ENCODE measurements around the gene TAGLN2.
"Not testable (repeated sequence)": the region's sequence is repeated elsewhere in the genome, so short reads cannot be mapped to it uniquely, and the experiment has no call there.

TAGLN2 gene

DNA sequence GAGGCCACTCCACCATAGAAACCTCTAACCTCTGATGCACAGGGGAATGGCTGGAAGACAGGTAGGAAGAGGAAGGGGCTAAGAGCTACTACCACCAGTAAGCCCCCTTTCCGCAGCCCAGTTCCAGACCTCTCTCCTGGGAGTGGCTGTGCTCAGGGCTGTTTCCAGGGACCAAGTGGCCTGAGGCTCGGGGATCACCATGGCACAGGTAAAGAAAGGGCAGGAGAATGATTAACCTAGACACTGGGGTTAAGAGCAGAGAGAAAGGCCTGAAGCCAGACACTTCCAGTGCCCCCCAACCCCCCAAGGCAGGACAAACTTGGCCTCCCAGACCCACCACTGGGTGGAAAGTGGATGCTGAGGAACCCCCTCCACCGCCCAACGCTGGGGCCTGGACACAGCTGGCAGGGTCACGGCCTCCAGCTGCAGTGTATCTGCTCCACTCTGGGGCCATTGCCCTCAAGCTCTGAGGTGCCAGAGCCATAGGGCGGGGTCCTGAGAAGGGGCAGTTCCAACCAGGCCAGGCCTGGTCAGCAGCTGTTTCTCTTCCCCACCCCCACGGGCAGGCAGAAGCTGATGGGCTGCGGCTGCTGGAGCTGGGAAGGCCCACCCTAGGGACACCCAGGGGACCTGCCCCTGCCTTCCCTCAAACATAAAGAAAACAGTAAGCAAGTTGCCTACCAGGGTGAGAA is 2.6 kb downstream of the TAGLN2 start:
- no peak for DNase-seq (ENCODE audit: low read depth in 2 of 2, low spot score in 1 of 2)

GRCh38 chr1:159921700-159922504 is 3.4 kb downstream of the TAGLN2 start:
- no peak for DNase-seq (ENCODE audit: low read depth in 2 of 2, low spot score in 1 of 2)

- no peak for DNase-seq (ENCODE audit: low read depth in 2 of 2, low spot score in 1 of 2)
These were observed 4.1 kb downstream of the TAGLN2 start for GRCh38 chr1:159921251-159921650.

DNA sequence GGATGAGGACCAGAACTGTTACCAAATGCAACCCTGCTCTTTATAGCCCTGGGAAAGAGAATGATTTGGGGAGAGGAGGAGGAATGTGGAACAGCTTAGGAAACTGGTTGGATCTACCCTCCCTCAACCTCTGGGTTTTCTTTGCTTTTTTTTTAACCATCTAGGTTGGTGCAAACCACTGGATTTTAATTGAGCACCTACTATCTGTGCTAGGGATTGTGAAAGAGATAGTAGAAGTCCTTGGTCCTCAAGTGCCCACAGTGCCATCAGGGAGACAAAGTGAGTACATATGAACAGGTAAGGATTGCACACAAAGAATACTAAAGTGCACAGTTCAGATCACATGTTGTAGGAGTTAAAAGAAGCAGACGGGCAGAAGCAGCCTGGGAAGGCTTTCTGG is 4.7 kb downstream of the TAGLN2 start:
- DNase-seq (ENCODE audit: low read depth in 2 of 2, low spot score in 1 of 2), result no peak

- DNase-seq (ENCODE audit: low read depth in 2 of 2, low spot score in 1 of 2), result no peak
These were observed 5.1 kb downstream of the TAGLN2 start for GRCh38 chr1:159920202-159920601.

DNA sequence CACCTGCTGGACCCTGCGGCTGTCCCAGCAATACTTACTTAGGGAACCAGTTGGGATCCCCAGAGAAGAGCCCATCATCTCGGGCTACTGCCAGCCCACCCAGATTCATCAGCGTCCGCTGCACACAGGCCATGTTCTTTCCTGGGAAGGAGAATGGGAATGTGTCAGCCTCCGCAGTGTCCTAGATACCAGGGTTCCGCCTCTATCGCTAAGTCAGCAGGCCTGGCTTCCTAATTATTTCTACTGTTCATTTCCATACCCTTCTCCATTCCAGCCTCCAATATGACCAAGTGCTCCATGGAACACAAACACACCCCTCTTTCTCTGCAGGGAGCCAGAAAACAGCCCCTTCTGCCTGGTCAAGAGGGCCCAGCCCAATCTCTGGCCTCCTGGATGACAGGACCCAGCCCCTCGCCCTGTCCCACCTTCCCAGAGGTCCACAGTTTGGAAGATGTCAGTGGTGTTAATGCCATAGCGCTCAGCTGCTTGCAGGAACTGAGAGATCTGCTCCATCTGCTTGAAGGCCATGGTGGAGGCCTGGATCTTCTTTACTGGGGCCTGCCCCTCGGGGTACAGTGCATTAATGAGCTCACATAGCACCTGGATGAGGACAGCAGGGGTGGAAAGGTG is 6.0 kb downstream of the TAGLN2 start:
- no peak for DNase-seq (ENCODE audit: low read depth in 2 of 2, low spot score in 1 of 2)

GRCh38 chr1:159918352-159919200 is 6.7 kb downstream of the TAGLN2 start:
- no peak for DNase-seq (ENCODE audit: low read depth in 2 of 2, low spot score in 1 of 2)

DNA sequence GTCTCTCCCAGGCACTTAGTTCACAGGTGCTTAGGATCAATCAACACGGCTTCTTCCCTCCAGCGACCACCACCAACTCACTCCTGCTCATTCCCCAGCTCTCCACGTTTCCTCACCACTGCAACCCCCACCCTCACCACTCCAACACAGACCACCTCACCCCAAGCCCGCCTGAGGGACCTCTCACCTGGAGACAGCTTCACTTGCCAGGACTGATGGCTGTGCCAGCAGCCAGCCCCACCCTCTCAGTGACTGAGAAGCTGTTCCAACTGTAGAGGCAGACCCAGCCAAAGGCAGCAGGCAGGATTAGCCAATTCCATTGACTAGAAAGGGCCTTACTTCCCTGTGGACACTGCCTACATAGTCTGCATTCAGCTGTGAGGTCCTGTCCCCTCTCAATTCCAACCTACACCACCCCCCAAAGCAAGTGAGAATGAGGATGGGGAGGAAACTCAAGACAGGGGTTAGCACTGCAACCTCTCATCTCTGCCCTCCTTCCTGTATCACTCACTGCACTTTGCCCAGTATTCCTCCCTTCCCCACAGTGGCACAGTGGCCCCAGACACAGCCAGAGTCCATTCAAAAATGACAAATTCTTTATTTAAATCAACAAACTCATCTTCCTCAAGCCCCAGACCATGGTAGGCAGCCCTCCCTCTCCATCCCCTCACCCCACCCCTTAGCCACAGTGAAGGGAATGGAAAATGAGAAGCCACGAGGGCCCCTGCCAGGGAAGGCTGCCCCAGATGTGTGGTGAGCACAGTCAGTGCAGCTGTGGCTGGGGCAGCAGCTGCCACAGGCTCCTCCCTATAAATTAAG is 7.6 kb downstream of the TAGLN2 start:
- no peak for DNase-seq (ENCODE audit: low read depth in 2 of 2, low spot score in 1 of 2)

DNA sequence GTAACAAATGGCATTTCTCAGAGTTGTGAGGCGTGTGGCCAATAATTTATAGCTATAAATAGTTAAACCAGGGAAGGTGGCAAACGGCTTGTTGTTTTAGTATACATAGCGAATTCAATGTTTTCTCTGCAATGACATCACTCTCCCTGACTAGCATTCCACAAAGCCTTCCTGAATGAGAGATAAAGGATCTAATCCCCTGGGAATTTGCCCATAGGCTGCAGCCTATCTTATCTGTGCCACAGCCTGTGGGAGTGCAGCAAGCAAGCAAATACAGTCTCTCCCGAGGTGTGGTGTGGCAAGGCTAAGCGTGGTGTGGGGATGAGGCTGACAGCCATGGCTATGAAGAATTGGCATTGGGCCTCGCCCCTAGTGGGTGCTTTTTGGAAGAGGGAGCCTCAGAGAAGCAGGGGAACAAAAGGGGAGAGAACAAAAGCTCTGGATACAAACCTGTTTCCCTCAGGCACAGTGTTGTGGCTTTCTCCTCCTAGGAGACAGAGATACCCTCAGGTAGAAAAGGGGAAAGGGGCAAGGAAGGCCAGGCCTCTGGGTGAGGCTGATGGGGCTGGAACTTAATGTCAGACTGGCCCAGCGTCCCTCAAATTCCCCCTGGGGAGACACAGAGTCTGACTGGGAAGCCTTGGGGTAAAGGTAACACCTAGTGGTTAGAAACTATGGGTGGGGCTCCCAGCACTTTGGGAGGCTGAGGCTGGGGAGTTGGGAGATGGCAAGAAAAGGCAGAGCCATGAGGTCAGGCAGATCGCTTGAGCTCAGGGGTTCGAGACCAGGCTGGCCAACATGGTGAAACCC is 8.9 kb downstream of the TAGLN2 start:
- DNase-seq (ENCODE audit: low read depth in 2 of 2, low spot score in 1 of 2), result no peak

GRCh38 chr1:159915571-159916241 is 9.6 kb downstream of the TAGLN2 start:
- no peak for DNase-seq (ENCODE audit: low read depth in 2 of 2, low spot score in 1 of 2)

GRCh38 chr1:159914252-159915018 is 10.9 kb downstream of the TAGLN2 start:
- DNase-seq (ENCODE audit: low read depth in 2 of 2, low spot score in 1 of 2), result no peak

GRCh38 chr1:159913451-159914192 is 11.7 kb downstream of the TAGLN2 start:
- DNase-seq (ENCODE audit: low read depth in 2 of 2, low spot score in 1 of 2), result no peak

DNA sequence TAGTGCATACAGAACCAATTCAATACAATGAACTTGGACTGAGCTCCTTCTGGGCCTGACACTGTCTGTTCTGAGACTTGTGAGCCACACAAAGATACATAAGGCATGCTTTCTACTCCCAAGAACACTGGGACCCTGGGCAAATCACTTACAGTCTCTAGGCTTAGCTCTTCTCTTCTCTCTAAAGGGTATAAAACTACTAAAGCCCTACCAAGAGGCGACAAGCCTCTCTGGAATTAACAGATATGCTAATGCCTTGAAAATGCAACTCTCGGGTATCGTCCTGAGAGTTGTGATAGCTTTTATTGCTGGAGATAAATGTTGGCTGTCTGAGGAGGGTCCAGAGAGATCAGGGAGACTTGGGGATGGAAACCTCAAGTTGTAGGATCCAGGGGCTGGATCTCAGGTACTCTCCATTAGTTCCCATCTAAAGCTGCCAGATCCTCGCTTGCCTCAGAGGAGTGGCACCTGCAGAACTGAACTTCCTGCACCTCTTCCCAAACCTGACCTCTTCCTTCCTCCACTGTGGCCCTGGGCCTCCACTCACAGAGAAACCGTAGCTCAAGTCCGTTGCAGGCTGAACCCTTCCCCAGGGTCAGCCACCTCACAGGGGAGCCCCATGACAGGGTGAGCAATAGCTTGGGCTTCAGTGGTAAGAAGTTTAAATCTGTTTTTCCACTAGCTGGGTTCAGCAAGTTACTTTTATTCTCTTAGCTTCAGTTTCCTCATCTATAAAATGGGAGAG is 13.8 kb downstream of the TAGLN2 start:
- DNase-seq (ENCODE audit: low read depth in 2 of 2, low spot score in 1 of 2), result no peak

- no peak for DNase-seq (ENCODE audit: low read depth in 2 of 2, low spot score in 1 of 2)
These were observed 17.0 kb downstream of the TAGLN2 start for GRCh38 chr1:159908031-159908940.

GRCh38 chr1:159906960-159907359 is 18.3 kb downstream of the TAGLN2 start:
- DNase-seq (ENCODE audit: low read depth in 2 of 2, low spot score in 1 of 2), result no peak

- not testable (repeated sequence) for DNase-seq (ENCODE audit: low read depth in 2 of 2, low spot score in 1 of 2)
These were observed 21.3 kb downstream of the TAGLN2 start for GRCh38 chr1:159904036-159904435.

All from stimulated activated CD8-positive, alpha-beta memory T cell treated with anti-CD3 and anti-CD28 coated beads, Interleukin-4, amount 100 ng/mL, for 1 hour (primary cell).